Measurements from ENCODE around the gene TBX4. TPM values are rescaled to one million over a fixed set of nuclear protein-coding genes. Genes with fewer than 3 reads are reported as not detected.
"Not testable (repeated sequence)": the region's sequence is repeated elsewhere in the genome, so short reads cannot be mapped to it uniquely, and the experiment has no call there.

The TBX4 gene
- total RNA-seq, 1 experiment from 2014 or later: not detected

- H3K9me3 ChIP-seq (ENCODE audit: insufficient read depth, low read depth): no peaks in the 10 kb centered on the region
- H3K27me3 ChIP-seq (ENCODE audit: insufficient read depth, low read depth): no peaks in the 10 kb centered on the region
- no peak overlapping the region for H2AFZ ChIP-seq
- no peaks in the 10 kb centered on the region for H3K9me2 ChIP-seq (ENCODE audit: insufficient read depth)
- H3K27ac ChIP-seq: no peak overlapping the region
- BruUV-seq (replicated peaks): no TSS peak
- no peak for TF ChIP-seq EZH2 (IDR thresholded peaks at IDR 0.05; ENCODE audit: low read depth)
- TF ChIP-seq, protein P1, sequence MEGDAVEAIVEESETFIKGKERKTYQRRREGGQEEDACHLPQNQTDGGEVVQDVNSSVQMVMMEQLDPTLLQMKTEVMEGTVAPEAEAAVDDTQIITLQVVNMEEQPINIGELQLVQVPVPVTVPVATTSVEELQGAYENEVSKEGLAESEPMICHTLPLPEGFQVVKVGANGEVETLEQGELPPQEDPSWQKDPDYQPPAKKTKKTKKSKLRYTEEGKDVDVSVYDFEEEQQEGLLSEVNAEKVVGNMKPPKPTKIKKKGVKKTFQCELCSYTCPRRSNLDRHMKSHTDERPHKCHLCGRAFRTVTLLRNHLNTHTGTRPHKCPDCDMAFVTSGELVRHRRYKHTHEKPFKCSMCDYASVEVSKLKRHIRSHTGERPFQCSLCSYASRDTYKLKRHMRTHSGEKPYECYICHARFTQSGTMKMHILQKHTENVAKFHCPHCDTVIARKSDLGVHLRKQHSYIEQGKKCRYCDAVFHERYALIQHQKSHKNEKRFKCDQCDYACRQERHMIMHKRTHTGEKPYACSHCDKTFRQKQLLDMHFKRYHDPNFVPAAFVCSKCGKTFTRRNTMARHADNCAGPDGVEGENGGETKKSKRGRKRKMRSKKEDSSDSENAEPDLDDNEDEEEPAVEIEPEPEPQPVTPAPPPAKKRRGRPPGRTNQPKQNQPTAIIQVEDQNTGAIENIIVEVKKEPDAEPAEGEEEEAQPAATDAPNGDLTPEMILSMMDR (conservative IDR thresholded peaks at IDR 0.05): no peak
- intact Hi-C loops (cut with micrococcal nuclease; ENCODE audit: unreplicated experiment): no loop called here
- H4K20me1 ChIP-seq (ENCODE audit: insufficient read depth): no peaks in the 10 kb centered on the region
- H3K4me3 ChIP-seq: no peak overlapping the region
- no peaks in the 10 kb centered on the region for H3K4me1 ChIP-seq (replicated peaks; ENCODE audit: insufficient read depth)
- DNase-seq: no peak
- POLR2A ChIA-PET (ENCODE audit: unreplicated experiment): no interaction called here
- no peaks in the 10 kb centered on the region for H3K79me2 ChIP-seq (ENCODE audit: low read depth)
- H3K4me2 ChIP-seq: no peak overlapping the region
- no peaks in the 10 kb centered on the region for H3F3A ChIP-seq (ENCODE audit: insufficient read depth, low read depth)
- CTCF ChIA-PET: interaction anchor here (0.7 kb wide), 1 partner anchor 52 kb away, joined by 4 read pairs; no protein-coding TSS in a partner anchor
- H3K36me3 ChIP-seq (ENCODE audit: low read depth): no peaks in the 10 kb centered on the region
Measured at GRCh38 chr17:61447358-61447757, 4.9 kb upstream of the TBX4 start.

DNA sequence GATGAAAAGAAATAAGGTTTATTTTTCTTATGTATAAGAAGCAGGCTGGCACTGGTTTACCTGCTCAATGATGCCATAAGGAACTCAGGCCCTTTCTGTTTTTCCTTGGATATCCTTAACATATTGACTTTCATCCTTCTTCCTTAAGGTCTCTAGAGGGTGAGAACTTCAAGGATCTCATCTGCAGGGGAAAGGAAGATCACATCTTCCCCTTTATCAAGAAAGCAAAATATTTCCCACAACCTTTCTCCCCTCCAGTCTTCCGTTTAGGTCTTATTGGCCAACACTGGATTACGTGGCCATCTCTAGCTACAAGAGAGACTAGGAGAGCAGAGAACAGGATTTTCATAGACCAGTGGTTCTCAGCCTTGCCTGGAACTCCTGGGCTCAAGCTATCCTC, 4.2 kb upstream of the TBX4 start:
- no TSS peak for BruUV-seq (replicated peaks)

GRCh38 chr17:61449140-61449539, 3.1 kb upstream of the TBX4 start:
- CTCF ChIA-PET; DNase-seq; POLR2A ChIA-PET (ENCODE audit: unreplicated experiment); H3F3A ChIP-seq (ENCODE audit: insufficient read depth, low read depth); H3K36me3 ChIP-seq (ENCODE audit: low read depth); intact Hi-C loops (cut with micrococcal nuclease; ENCODE audit: unreplicated experiment); H3K79me2 ChIP-seq (ENCODE audit: low read depth); BruUV-seq (replicated peaks); H2AFZ ChIP-seq; H3K4me1 ChIP-seq (replicated peaks; ENCODE audit: insufficient read depth); H3K27ac ChIP-seq; H4K20me1 ChIP-seq (ENCODE audit: insufficient read depth); H3K27me3 ChIP-seq (ENCODE audit: insufficient read depth, low read depth); H3K4me2 ChIP-seq; H3K4me3 ChIP-seq; H3K9me2 ChIP-seq (ENCODE audit: insufficient read depth); H3K9me3 ChIP-seq (ENCODE audit: insufficient read depth, low read depth): not testable (repeated sequence)

More for the DNA sequence above, 4.2 kb upstream of the TBX4 start:
- Histone ChIP-seq H3K27me3 (ENCODE audit: insufficient read depth, low read depth) (no peaks in the 10 kb centered on the region), H3K79me2 (ENCODE audit: low read depth) (no peaks in the 10 kb centered on the region), H3K27ac (no peak overlapping the region), H3K4me2 (no peak overlapping the region), H3K9me3 (ENCODE audit: insufficient read depth, low read depth) (no peaks in the 10 kb centered on the region), H3K36me3 (ENCODE audit: low read depth) (no peaks in the 10 kb centered on the region), H3K4me3 (no peak overlapping the region), H3F3A (ENCODE audit: insufficient read depth, low read depth) (no peaks in the 10 kb centered on the region), H4K20me1 (ENCODE audit: insufficient read depth) (no peaks in the 10 kb centered on the region), H3K4me1 (replicated peaks; ENCODE audit: insufficient read depth) (no peaks in the 10 kb centered on the region), H2AFZ (no peak overlapping the region), H3K9me2 (ENCODE audit: insufficient read depth) (no peaks in the 10 kb centered on the region)
- intact Hi-C loops (cut with micrococcal nuclease; ENCODE audit: unreplicated experiment): no loop called here
- ChIA-PET POLR2A (ENCODE audit: unreplicated experiment) (no interaction called here), CTCF (no interaction called here)
- DNase-seq: no peak
- no peak for TF ChIP-seq EZH2 (IDR thresholded peaks at IDR 0.05; ENCODE audit: low read depth)
- TF ChIP-seq, protein P1 (conservative IDR thresholded peaks at IDR 0.05): no peak

All from PC-9 (cell line).